K562 (cell line): ENCODE results near the gene ERC2. TPM values are rescaled to one million over a fixed set of nuclear protein-coding genes. Genes with fewer than 3 reads are reported as not detected.

ENCODE experiments used
- ATAC-seq: fragments of 200-7000 bp; cut with Tn5 transposase; 3 replicates; pipeline ENCODE4 v1.9.1; 2020; ENCODE audit warnings: moderate library complexity
- BruUV-seq: library from RNA; stranded (reverse); fragments of 400-500 nt; replicated peaks from 2 replicates; lab custom pipeline; 2021; lab: Mats Ljungman, UMichigan
- CTCF ChIA-PET: fragments of 300-600 bp; formaldehyde crosslinking; extraction: SDS; loops from one replicate; lab custom pipeline; 2021; ENCODE audit warnings: low intra/inter-chr PET ratio; lab: Yijun Ruan, JAX
- POLR2A ChIA-PET: fragments of 300-600, 350-650 bp; sonication (Branson Sonifier 250); formaldehyde crosslinking; extraction: SDS; loops from one replicate; lab custom pipeline; 2021; ENCODE audit warnings: antibody characterized with exemption, inconsistent platforms; lab: Yijun Ruan, JAX
- DNase-seq, 4 experiments: peaks; one replicate each; pipeline versions ENCODE4 v3.0.0 to v3.0.0-alpha.2; 2011 to 2018; ENCODE audit warnings: low spot score in 3 of 4, mixed read lengths in 3 of 4; ENCODE audit errors: extremely low read depth in 1 of 4
- FAIRE-seq: peaks from 2 replicates; lab custom pipeline; 2011; peaks lifted over from hg19 to GRCh38; lab: Jason Lieb, UNC
- H2AFZ ChIP-seq: 2 replicates; pipeline ENCODE4 v1.6.0; 2011; ENCODE audit warnings: low read depth, low read length, control low read depth, inconsistent platforms
- H3K27ac ChIP-seq: fragments of 200-600 bp; 3 replicates; pipeline ENCODE4 v1.8.0; 2011; ENCODE audit warnings: low read depth, mild to moderate bottlenecking, control low read depth, inconsistent platforms, low read length, moderate library complexity, mixed read lengths; ENCODE audit errors: extremely low read depth
- H3K27me3 ChIP-seq, 2 experiments: fragments of 300-600 bp in 1 of 2; 2 replicates in 1 of 2; 3 replicates in 1 of 2; pipeline versions ENCODE4 v1.6.0 to v1.8.0; 2011; ENCODE audit warnings: inconsistent platforms in 2 of 2, low read length in 2 of 2, mild to moderate bottlenecking in 1 of 2, mixed read lengths in 1 of 2, moderate library complexity in 1 of 2; ENCODE audit not compliant: control insufficient read depth in 2 of 2, insufficient read depth in 2 of 2
- H3K36me3 ChIP-seq: fragments of 300-600 bp; 3 replicates; pipeline ENCODE4 v1.8.0; 2011; ENCODE audit warnings: mild to moderate bottlenecking, low read length, inconsistent platforms; ENCODE audit not compliant: control insufficient read depth, insufficient read depth
- H3K4me1 ChIP-seq, 2 experiments: fragments of 200-600 bp in 1 of 2; replicated peaks in 1 of 2; 2 replicates in 1 of 2; 3 replicates in 1 of 2; pipeline versions ENCODE4 v1.5.1 to v1.8.0; 2011; ENCODE audit warnings: inconsistent platforms in 2 of 2, low read length in 2 of 2, mild to moderate bottlenecking in 1 of 2, mixed read lengths in 1 of 2, moderate library complexity in 1 of 2; ENCODE audit not compliant: control insufficient read depth in 2 of 2, insufficient read depth in 2 of 2
- H3K4me2 ChIP-seq: 2 replicates; pipeline ENCODE4 v1.6.1; 2011; ENCODE audit warnings: low read length, control low read depth, inconsistent platforms, mixed read lengths; ENCODE audit not compliant: insufficient read depth
- H3K4me3 ChIP-seq: fragments of 200-600 bp; sonication (generic), shearing (Covaris generic); 2 replicates; pipeline ENCODE4 v1.5.1; 2016; ENCODE audit warnings: control low read depth, inconsistent platforms
- H3K79me2 ChIP-seq: fragments of 200-600 bp; 3 replicates; pipeline ENCODE4 v1.8.0; 2011; ENCODE audit warnings: low read length, inconsistent platforms; ENCODE audit not compliant: control insufficient read depth, insufficient read depth
- H3K9ac ChIP-seq, 2 experiments: 2 replicates each; pipeline versions ENCODE4 v1.6.0 to v1.6.1; 2011; ENCODE audit warnings: low read depth in 2 of 2, low read length in 2 of 2, control low read depth in 1 of 2, inconsistent platforms in 1 of 2, mild to moderate bottlenecking in 1 of 2, mixed read lengths in 1 of 2; ENCODE audit not compliant: insufficient read depth in 1 of 2
- H3K9me1 ChIP-seq: one replicate; pipeline ENCODE4 v1.6.0; 2011; ENCODE audit warnings: inconsistent platforms, mild to moderate bottlenecking, low read length, moderate library complexity; ENCODE audit not compliant: control insufficient read depth, insufficient read depth
- H3K9me3 ChIP-seq: replicated peaks from 2 replicates; pipeline ENCODE4 v1.5.1; 2011; ENCODE audit warnings: low read depth, low read length, inconsistent platforms; ENCODE audit not compliant: control insufficient read depth, insufficient read depth
- H4K20me1 ChIP-seq: replicated peaks from 2 replicates; pipeline ENCODE4 v1.6.1; 2011; ENCODE audit warnings: low read length, inconsistent platforms, mixed read lengths; ENCODE audit not compliant: control insufficient read depth, insufficient read depth
- CREB3 ChIP-seq: fragments of 450-650 bp; conservative IDR thresholded peaks from 2 replicates; pipeline ENCODE4 v1.6.1; 2016; ENCODE audit warnings: missing genetic modification characterization, low read depth, mild to moderate bottlenecking, missing compliant biosample characterization, moderate library complexity
- GABPA ChIP-seq: fragments of 200-800 bp; sonication (Bioruptor generic); conservative IDR thresholded peaks from 2 replicates; pipeline ENCODE4 v1.6.1; 2016; ENCODE audit warnings: low read depth, missing genetic modification characterization, missing compliant biosample characterization
- MAZ ChIP-seq, 2 experiments: fragments of 450-650 bp in 1 of 2; sonication (generic) in 1 of 2; formaldehyde crosslinking; IDR thresholded peaks in 1 of 2; conservative IDR thresholded peaks in 1 of 2; 2 replicates each; pipeline versions ENCODE4 v1.4.0 to v1.5.0; 2020; ENCODE audit warnings: mild to moderate bottlenecking in 1 of 2, missing genetic modification reagents in 1 of 2
- ZNF282 ChIP-seq: sonication (generic); formaldehyde crosslinking; IDR thresholded peaks from 2 replicates; pipeline ENCODE4 v1.8.1; 2023; ENCODE audit warnings: missing genetic modification reagents
- ZNF318 ChIP-seq, 2 experiments: fragments of 450-650 bp; IDR thresholded peaks; 2 replicates each; pipeline ENCODE4 v1.6.1; 2016; ENCODE audit warnings: mild to moderate bottlenecking in 2 of 2, borderline replicate concordance in 1 of 2, low read depth in 1 of 2, moderate library complexity in 1 of 2
- WGBS: fragments of 100-300 bp; shearing (Covaris generic); methylation state at CpG from one replicate; pipeline ENCODE4 v1.1.6; 2016; ENCODE audit warnings: low coverage, mixed read lengths; ENCODE audit not compliant: insufficient coverage; ENCODE audit errors: missing lambda C conversion rate; 5-methylcytosine and 5-hydroxymethylcytosine counted together
- in situ Hi-C: fragments of 300-500 bp; cut with MboI; formaldehyde crosslinking; loops from 4 replicates; pipeline ENCODE4 v1.15.0; 2018; ENCODE audit warnings: inconsistent platforms, mixed read lengths
- intact Hi-C: fragments of 100-400 bp; cut with micrococcal nuclease; formaldehyde crosslinking; loops from 2 replicates; pipeline ENCODE4 v1.14.2; 2022
- polyA plus RNA-seq, 8 experiments: library from polyadenylated mRNA; depleted of rRNA in 4 of 8; stranded (reverse) in 5 of 8; unstranded in 3 of 8; fragments of >200 nt; fragmentation: Nextera tagmentation in 2 of 8; fragmentation: Illumina TruSeq in 1 of 8; extraction: Ambion mirVana in 2 of 8; extraction: Trizol in 1 of 8; gene quantifications; 2 replicates each; pipeline versions ENCODE4 v1.2.1 to v1.2.3, GENCODE V29; 2011 to 2014; ENCODE audit warnings: inconsistent platforms in 1 of 8, missing spikeins in 1 of 8
- total RNA-seq, 7 experiments: library from RNA; depleted of rRNA in 6 of 7; stranded (reverse); fragments of >200 nt in 6 of 7; fragmentation: Illumina TruSeq in 2 of 7; extraction: Trizol in 2 of 7; gene quantifications; 2 replicates each; pipeline versions ENCODE4 v1.2.1 to v1.2.3, GENCODE V29; 2011 to 2021; ENCODE audit warnings: low replicate concordance in 1 of 7
- TF ChIP-seq, protein P1 (sequence below): fragments of 450-650 bp; IDR thresholded peaks from 2 replicates; pipeline ENCODE4 v1.6.1; 2016; ENCODE audit warnings: mild to moderate bottlenecking

The ERC2 gene
- total and polyA plus RNA-seq, 9 of the 15 experiments (the other 6 are each of a cell fraction or from before 2014, with no cell fraction given), result 0.04 to 0.18 (median 0.07) TPM; not detected in 2

GRCh38 chr3:55947406-55947805 lies 520.9 kb downstream of the ERC2 start (continued):
- no peak for TF ChIP-seq ZNF282 (CRISPR knock-in tag)
- no peak for TF ChIP-seq GABPA (tag)
- TF ChIP-seq, protein P1, sequence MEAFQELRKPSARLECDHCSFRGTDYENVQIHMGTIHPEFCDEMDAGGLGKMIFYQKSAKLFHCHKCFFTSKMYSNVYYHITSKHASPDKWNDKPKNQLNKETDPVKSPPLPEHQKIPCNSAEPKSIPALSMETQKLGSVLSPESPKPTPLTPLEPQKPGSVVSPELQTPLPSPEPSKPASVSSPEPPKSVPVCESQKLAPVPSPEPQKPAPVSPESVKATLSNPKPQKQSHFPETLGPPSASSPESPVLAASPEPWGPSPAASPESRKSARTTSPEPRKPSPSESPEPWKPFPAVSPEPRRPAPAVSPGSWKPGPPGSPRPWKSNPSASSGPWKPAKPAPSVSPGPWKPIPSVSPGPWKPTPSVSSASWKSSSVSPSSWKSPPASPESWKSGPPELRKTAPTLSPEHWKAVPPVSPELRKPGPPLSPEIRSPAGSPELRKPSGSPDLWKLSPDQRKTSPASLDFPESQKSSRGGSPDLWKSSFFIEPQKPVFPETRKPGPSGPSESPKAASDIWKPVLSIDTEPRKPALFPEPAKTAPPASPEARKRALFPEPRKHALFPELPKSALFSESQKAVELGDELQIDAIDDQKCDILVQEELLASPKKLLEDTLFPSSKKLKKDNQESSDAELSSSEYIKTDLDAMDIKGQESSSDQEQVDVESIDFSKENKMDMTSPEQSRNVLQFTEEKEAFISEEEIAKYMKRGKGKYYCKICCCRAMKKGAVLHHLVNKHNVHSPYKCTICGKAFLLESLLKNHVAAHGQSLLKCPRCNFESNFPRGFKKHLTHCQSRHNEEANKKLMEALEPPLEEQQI, result no peak

GRCh38 chr3:55946574-55947160 lies 521.6 kb downstream of the ERC2 start:
- no peak overlapping the region for H2AFZ ChIP-seq
- H3K27me3 ChIP-seq, result no peaks in the 10 kb centered on the region
- H4K20me1 ChIP-seq, result no peaks in the 10 kb centered on the region
- H3K9ac ChIP-seq, result no peak overlapping the region
- no peak overlapping the region for H3K4me2 ChIP-seq
- no peak for FAIRE-seq
- 0% methylated on average over 4 of the region's 4 CpGs for WGBS
- H3K27ac ChIP-seq, result no peak overlapping the region
- no peaks in the 10 kb centered on the region for H3K4me1 ChIP-seq
- no peaks in the 10 kb centered on the region for H3K9me3 ChIP-seq
- no peaks in the 10 kb centered on the region for H3K79me2 ChIP-seq
- no TSS peak for BruUV-seq
- intact Hi-C loops, result no loop called here
- no peak overlapping the region for H3K4me3 ChIP-seq
- CTCF ChIA-PET, result no interaction called here
- POLR2A ChIA-PET, result no interaction called here
- no peaks in the 10 kb centered on the region for H3K36me3 ChIP-seq
- DNase-seq, result no peak
- in situ Hi-C loops, result no loop called here
- H3K9me1 ChIP-seq, result no peaks in the 10 kb centered on the region
- no peak for ATAC-seq
- TF ChIP-seq CREB3 (tag) (no peak), MAZ (CRISPR knock-in tag; conservative IDR thresholded peaks at IDR 0.05 in 1 of 2, IDR thresholded peaks at IDR 0.05 in 1 of 2) (no peak), ZNF318 (IDR thresholded peaks at IDR 0.05; ENCODE audit: borderline replicate concordance in 1 of 2, low read depth in 1 of 2) (no peak)
